B cell (primary cell): ENCODE results near the gene RGS1. TPM values are rescaled to one million over a fixed set of nuclear protein-coding genes. Genes with fewer than 3 reads are reported as not detected.

Experiments
- ATAC-seq: fragments of 200-7000 bp; cut with Tn5 transposase; one replicate; pipeline ENCODE4 v1.10.0; 2021; ENCODE audit warnings: low read depth, mild to moderate bottlenecking, moderate number of reproducible peaks, moderate library complexity
- CTCF ChIA-PET: fragments of 350-600 bp; sonication (Branson Sonifier 250); formaldehyde crosslinking; loops from one replicate; lab custom pipeline; 2021; ENCODE audit warnings: antibody characterized with exemption, inconsistent platforms; lab: Charles Lee
- POLR2A ChIA-PET: fragments of 350-600 bp; sonication (Branson Sonifier 250); formaldehyde crosslinking; loops from one replicate; lab custom pipeline; 2021; ENCODE audit warnings: antibody characterized with exemption; lab: Charles Lee
- DNase-seq: peaks from one replicate; pipeline ENCODE4 v3.0.0; 2013
- H2AFZ ChIP-seq: 2 replicates; pipeline ENCODE4 v1.6.1; 2012; ENCODE audit warnings: mild to moderate bottlenecking, low read depth, low read length; ENCODE audit not compliant: insufficient read depth, poor library complexity, severe bottlenecking
- H3K27ac ChIP-seq, 2 donors: 1 replicate in 1 of 2; 2 replicates in 1 of 2; pipeline ENCODE4 v1.5.1; 2012 to 2013; ENCODE audit warnings: low read length in 2 of 2, mild to moderate bottlenecking in 2 of 2, moderate library complexity in 1 of 2
- H3K27me3 ChIP-seq, 4 experiments: fragments of 200-600 bp in 1 of 4; sonication (generic) in 1 of 4; replicated peaks in 1 of 4; 1 replicate in 2 of 4; 2 replicates in 2 of 4; pipeline versions ENCODE4 v1.6.1 to v1.7.0; 2013 to 2016; ENCODE audit warnings: low read length in 3 of 4, mild to moderate bottlenecking in 2 of 4, mixed read lengths in 1 of 4, moderate library complexity in 1 of 4; ENCODE audit not compliant: insufficient read depth in 4 of 4, control insufficient read depth in 3 of 4; ENCODE audit errors: control extremely low read depth in 1 of 4
- H3K36me3 ChIP-seq, 2 experiments: replicated peaks in 1 of 2; 1 replicate in 1 of 2; 2 replicates in 1 of 2; pipeline versions ENCODE4 v1.6.1 to v1.7.1; 2013; ENCODE audit warnings: low read length in 1 of 2; ENCODE audit not compliant: insufficient read depth in 2 of 2, control insufficient read depth in 1 of 2; ENCODE audit errors: control extremely low read depth in 1 of 2, extremely low read depth in 1 of 2
- H3K4me1 ChIP-seq, 2 donors: fragments of 200-600 bp in 1 of 2; sonication (generic) in 1 of 2; 1 replicate in 1 of 2; 2 replicates in 1 of 2; pipeline versions ENCODE4 v1.5.1 to v1.6.1; 2013 to 2017; ENCODE audit warnings: low read length in 2 of 2; ENCODE audit not compliant: control insufficient read depth in 2 of 2, insufficient read depth in 2 of 2
- H3K4me2 ChIP-seq: replicated peaks from 2 replicates; pipeline ENCODE3; 2012; ENCODE audit warnings: mild to moderate bottlenecking, low read depth, low read length; ENCODE audit not compliant: poor library complexity, severe bottlenecking
- H3K4me3 ChIP-seq, 5 experiments: fragments of 200-600 bp in 1 of 5; sonication (generic) in 1 of 5; 1 replicate in 3 of 5; 2 replicates in 2 of 5; pipeline versions ENCODE4 v1.5.1 to v1.7.0; 2011 to 2016; ENCODE audit warnings: low read length in 4 of 5, mild to moderate bottlenecking in 4 of 5, low read depth in 2 of 5, control low read depth in 1 of 5, moderate library complexity in 1 of 5; ENCODE audit not compliant: insufficient read depth in 1 of 5; ENCODE audit errors: control extremely low read depth in 1 of 5, extremely low read depth in 1 of 5
- H3K79me2 ChIP-seq: fragments of 200-600 bp; sonication (generic); one replicate; pipeline ENCODE4 v1.6.0; 2016; ENCODE audit warnings: low read length; ENCODE audit not compliant: control insufficient read depth, insufficient read depth
- H3K9ac ChIP-seq: fragments of 200-600 bp; sonication (generic); 2 replicates; pipeline ENCODE4 v1.6.1; 2017; ENCODE audit warnings: mild to moderate bottlenecking, low read length, moderate library complexity
- H3K9me3 ChIP-seq, 3 donors: one replicate each; pipeline versions ENCODE4 v1.6.1 to v1.7.1; 2013; ENCODE audit warnings: low read length in 2 of 3; ENCODE audit not compliant: control insufficient read depth in 2 of 3, insufficient read depth in 1 of 3; ENCODE audit errors: control extremely low read depth in 1 of 3
- H4K20me1 ChIP-seq: 2 replicates; pipeline ENCODE4 v1.6.0; 2012; ENCODE audit warnings: mild to moderate bottlenecking, low read length; ENCODE audit not compliant: insufficient read depth, control insufficient read depth, poor library complexity, severe bottlenecking
- H3K27ac Mint-ChIP-seq: one replicate; pipeline ENCODE4 v1.8.0; 2021; ENCODE audit warnings: mixed read lengths
- H3K27me3 Mint-ChIP-seq: one replicate; pipeline ENCODE4 v1.8.0; 2021; ENCODE audit warnings: mixed read lengths
- H3K4me1 Mint-ChIP-seq: one replicate; pipeline ENCODE4 v1.8.0; 2021; ENCODE audit warnings: mixed read lengths
- H3K4me3 Mint-ChIP-seq: one replicate; pipeline ENCODE4 v1.8.0; 2021; ENCODE audit warnings: mixed read lengths
- H3K9me3 Mint-ChIP-seq: one replicate; pipeline ENCODE4 v1.8.0; 2022; ENCODE audit warnings: mixed read lengths; ENCODE audit not compliant: insufficient read depth
- EZH2 ChIP-seq: IDR thresholded peaks from 2 replicates; pipeline ENCODE4 v1.6.1; 2012; ENCODE audit warnings: borderline replicate concordance, low read depth, mild to moderate bottlenecking, moderate library complexity, low read length; ENCODE audit not compliant: insufficient read depth, poor library complexity, severe bottlenecking
- WGBS: methylation state at CpG from one replicate; pipeline ENCODE4 v1.1.5; 2013; ENCODE audit warnings: missing lambda C conversion rate; ENCODE audit not compliant: insufficient coverage; 5-methylcytosine and 5-hydroxymethylcytosine counted together
- intact Hi-C: fragments of 100-400 bp; cut with micrococcal nuclease; formaldehyde crosslinking; loops from one replicate; pipeline ENCODE4 v1.10.0; 2022
- polyA plus RNA-seq: library from polyadenylated mRNA; depleted of rRNA; stranded (reverse); fragments of >200 nt; gene quantifications from 2 replicates; pipeline ENCODE4 v1.2.3, GENCODE V29; 2012
- total RNA-seq, 2 donors: library from RNA; stranded (reverse); fragments of 120-200 nt in 1 of 2; gene quantifications; 1 replicate in 1 of 2; 2 replicates in 1 of 2; pipeline versions ENCODE4 v1.2.3 to v1.2.4, GENCODE V29; 2013 to 2022
- TF ChIP-seq, protein P1 (sequence below): fragments of 200-600 bp; IDR thresholded peaks from one replicate; pipeline ENCODE4 v1.8.0; 2022; ENCODE audit warnings: antibody characterized with exemption, mild to moderate bottlenecking

RGS1 gene
- total and polyA plus RNA-seq, 2 donors (not counting 1 experiment from before 2014, with no cell fraction given), result 154 to 180 TPM

DNA sequence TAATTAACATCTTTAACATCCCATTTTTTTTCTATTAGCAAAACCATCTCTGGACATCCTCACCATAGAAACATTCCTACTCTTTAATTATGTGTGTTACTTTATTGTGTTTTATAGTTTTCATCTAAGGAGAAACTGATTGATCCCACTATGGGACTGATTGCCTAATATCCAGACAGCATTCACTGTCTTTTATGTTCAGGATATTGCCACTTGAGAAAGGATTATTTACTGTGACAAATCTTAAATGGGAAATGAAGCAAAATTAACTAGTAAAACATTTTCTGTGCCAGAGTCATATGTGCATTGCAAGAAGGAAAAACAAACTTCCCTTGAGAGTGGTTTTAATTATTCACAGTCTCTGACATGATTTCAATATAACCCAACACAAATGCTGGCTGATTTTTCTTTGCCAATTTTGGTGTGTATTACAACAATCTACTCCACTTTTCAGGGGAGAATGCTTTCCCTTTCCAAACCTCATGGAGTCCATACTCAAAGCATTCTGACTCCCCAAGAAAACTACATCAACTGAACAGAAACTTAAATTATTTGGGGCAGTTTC lies 44.6 kb downstream of the RGS1 start:
- H3K79me2 ChIP-seq, result no peaks in the 10 kb centered on the region
- no peak overlapping the region for H3K27ac Mint-ChIP-seq
- H3K4me2 ChIP-seq, result no peak overlapping the region
- no peaks in the 10 kb centered on the region for H3K9me3 Mint-ChIP-seq
- H3K27me3 ChIP-seq, result peaks cover 2 to 34% (median 22%) of the 10 kb centered on the region in 4 experiments
- H3K9ac ChIP-seq, result no peak overlapping the region
- H3K4me1 Mint-ChIP-seq, result no peaks in the 10 kb centered on the region
- H4K20me1 ChIP-seq, result no peaks in the 10 kb centered on the region
- no peak overlapping the region for H2AFZ ChIP-seq
- no peak overlapping the region for H3K4me3 Mint-ChIP-seq
- DNase-seq, result no peak
- TF ChIP-seq, protein P1, sequence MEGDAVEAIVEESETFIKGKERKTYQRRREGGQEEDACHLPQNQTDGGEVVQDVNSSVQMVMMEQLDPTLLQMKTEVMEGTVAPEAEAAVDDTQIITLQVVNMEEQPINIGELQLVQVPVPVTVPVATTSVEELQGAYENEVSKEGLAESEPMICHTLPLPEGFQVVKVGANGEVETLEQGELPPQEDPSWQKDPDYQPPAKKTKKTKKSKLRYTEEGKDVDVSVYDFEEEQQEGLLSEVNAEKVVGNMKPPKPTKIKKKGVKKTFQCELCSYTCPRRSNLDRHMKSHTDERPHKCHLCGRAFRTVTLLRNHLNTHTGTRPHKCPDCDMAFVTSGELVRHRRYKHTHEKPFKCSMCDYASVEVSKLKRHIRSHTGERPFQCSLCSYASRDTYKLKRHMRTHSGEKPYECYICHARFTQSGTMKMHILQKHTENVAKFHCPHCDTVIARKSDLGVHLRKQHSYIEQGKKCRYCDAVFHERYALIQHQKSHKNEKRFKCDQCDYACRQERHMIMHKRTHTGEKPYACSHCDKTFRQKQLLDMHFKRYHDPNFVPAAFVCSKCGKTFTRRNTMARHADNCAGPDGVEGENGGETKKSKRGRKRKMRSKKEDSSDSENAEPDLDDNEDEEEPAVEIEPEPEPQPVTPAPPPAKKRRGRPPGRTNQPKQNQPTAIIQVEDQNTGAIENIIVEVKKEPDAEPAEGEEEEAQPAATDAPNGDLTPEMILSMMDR, result no peak
- TF ChIP-seq EZH2, result no peak
- H3K36me3 ChIP-seq, result no peaks in the 10 kb centered on the region
- peaks cover 74% of the 10 kb centered on the region for H3K27me3 Mint-ChIP-seq
- peaks cover 0 to 2% (median 0%) of the 10 kb centered on the region in 3 donors for H3K9me3 ChIP-seq
- H3K4me1 ChIP-seq, result no peaks in the 10 kb centered on the region
- no peak for ATAC-seq
- intact Hi-C loops, result no loop called here
- ChIA-PET CTCF (interaction anchor here (0.7 to 0.8 kb wide), 2 partner anchors 11 to 146 kb away, joined by 3 to 4 read pairs; no protein-coding TSS in a partner anchor), POLR2A (no interaction called here)
- H3K4me3 ChIP-seq, result no peak overlapping the region
- no peak overlapping the region for H3K27ac ChIP-seq

DNA sequence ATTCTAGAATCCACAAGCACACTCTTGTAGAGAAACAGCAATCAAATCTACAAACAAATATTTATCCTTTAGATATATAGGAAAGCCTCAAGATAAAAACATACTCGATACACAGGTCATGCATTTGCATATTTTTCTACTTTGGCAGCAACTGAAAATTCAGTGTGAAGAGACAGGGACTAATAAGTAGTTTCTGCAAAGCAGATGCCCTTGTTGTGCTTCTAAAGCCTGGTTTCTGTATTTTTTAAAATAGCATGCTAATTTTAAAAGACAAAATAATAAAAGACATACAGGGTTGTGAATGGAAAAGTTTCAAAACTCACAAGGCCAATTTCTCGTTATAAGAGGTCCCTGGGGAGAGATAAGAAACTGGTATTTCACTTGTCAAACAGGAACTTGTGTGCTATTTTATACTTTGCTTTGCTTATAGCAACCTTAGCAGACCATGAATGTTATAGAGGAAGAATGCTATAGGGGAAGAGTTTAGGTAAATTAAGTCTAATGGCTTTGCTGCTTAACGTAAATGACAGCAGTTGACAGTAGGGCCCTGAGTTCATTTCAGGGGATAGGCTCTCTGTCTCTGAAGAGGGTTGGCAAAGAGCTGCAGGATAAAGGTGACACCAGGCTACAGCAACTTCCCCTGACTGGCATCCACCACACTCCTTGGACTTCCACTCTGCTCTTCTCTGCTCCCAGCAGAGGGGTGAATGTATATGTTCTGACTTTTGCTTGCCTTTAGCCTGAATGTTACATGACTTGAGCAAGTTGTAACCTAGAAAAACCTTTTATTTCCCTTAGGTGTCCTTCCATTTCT lies 51.0 kb downstream of the RGS1 start:
- Mint-ChIP-seq H3K4me1 (peaks cover 12% of the 10 kb centered on the region), H3K27ac (no peak overlapping the region), H3K4me3 (peak overlapping the region; percentile 30), H3K27me3 (peaks cover 77% of the 10 kb centered on the region), H3K9me3 (no peaks in the 10 kb centered on the region)
- intact Hi-C loops, result loop anchor here (2.0 to 5.0 kb wide), 2 partner anchors 18 to 181 kb away; partner anchors contain the start of gene RGS2
- H3K9me3 ChIP-seq, result peaks cover 0 to 2% (median 0%) of the 10 kb centered on the region in 3 donors
- H3K4me2 ChIP-seq, result peak overlapping the region; percentile 41
- peak overlapping the region; percentile 36 for H3K9ac ChIP-seq
- H3K4me1 ChIP-seq, result peaks cover 11 to 16% of the 10 kb centered on the region in 2 donors
- no peaks in the 10 kb centered on the region for H3K79me2 ChIP-seq
- peaks cover 5 to 57% (median 47%) of the 10 kb centered on the region in 4 experiments for H3K27me3 ChIP-seq
- POLR2A ChIA-PET, result no interaction called here
- no peak overlapping the region for H2AFZ ChIP-seq
- ATAC-seq (peak; percentile 93), DNase-seq (peak; percentile 61)
- CTCF ChIA-PET, result interaction anchor here (1.7 kb wide), 1 partner anchor 152 kb away, joined by 8 read pairs; no protein-coding TSS in a partner anchor
- 0% methylated on average over 2 of the region's 3 CpGs for WGBS
- no peak overlapping the region for H3K4me3 ChIP-seq
- H4K20me1 ChIP-seq, result no peaks in the 10 kb centered on the region
- H3K27ac ChIP-seq, result no peak overlapping the region
- H3K36me3 ChIP-seq, result no peaks in the 10 kb centered on the region
- TF ChIP-seq, protein P1, result no peak
- no peak for TF ChIP-seq EZH2
